Measurements from ENCODE around the gene RAD51AP1. TPM values are rescaled to one million over a fixed set of nuclear protein-coding genes. Genes with fewer than 3 reads are reported as not detected.

RAD51AP1 gene, protein sequence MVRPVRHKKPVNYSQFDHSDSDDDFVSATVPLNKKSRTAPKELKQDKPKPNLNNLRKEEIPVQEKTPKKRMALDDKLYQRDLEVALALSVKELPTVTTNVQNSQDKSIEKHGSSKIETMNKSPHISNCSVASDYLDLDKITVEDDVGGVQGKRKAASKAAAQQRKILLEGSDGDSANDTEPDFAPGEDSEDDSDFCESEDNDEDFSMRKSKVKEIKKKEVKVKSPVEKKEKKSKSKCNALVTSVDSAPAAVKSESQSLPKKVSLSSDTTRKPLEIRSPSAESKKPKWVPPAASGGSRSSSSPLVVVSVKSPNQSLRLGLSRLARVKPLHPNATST
- 4.6 and 11.6 TPM in 2 replicates for total RNA-seq

DNA sequence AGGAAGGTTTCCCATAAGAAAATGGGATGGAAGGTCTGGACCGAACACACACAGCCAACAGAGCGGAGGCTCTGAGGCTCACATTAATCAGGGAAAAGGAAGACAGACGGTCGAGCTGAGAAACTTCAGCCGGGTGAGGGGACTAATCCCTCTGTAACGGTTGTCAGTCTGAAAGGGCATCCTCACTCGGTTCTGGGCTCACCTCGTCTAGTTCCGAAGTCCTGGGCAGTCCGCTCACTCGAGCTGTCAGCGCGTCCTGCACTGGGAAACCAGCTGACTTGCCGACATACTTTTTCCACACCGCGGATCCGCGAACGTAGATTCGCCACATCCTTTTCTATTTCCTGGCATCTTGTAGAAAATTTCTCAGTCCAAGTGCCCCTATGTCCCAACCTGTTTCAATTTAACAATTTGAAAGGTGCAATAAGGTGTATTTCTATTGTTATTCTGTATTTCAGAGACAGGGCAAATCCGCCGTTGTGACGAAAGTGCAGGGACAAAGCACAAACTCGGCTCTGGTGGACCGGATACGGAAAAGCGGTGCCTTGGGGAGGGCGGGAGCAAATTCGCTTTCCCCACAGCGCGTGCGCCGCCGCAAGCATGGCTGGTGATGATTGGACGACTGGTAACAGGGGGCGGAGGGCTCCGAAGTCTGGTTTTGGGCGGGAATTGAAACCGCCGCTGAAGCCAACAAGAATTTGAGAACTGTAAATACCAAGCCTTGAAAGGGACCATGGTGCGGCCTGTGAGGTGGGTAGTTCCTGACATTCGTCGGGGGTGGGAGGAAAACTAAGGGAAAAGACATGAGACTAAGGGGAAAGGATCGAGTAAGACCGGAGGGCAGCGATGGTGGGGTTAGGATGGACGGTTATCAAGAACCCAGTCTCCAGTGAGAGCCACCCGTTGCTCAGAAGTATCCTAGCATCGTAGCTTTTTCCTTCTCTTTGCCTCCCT is at the start of gene RAD51AP1:
Gene RAD51AP1 (plus strand): TSS at position 684 of the 954 bp plus-strand sequence. CDS start 50 bp downstream, at position 734.

DNA sequence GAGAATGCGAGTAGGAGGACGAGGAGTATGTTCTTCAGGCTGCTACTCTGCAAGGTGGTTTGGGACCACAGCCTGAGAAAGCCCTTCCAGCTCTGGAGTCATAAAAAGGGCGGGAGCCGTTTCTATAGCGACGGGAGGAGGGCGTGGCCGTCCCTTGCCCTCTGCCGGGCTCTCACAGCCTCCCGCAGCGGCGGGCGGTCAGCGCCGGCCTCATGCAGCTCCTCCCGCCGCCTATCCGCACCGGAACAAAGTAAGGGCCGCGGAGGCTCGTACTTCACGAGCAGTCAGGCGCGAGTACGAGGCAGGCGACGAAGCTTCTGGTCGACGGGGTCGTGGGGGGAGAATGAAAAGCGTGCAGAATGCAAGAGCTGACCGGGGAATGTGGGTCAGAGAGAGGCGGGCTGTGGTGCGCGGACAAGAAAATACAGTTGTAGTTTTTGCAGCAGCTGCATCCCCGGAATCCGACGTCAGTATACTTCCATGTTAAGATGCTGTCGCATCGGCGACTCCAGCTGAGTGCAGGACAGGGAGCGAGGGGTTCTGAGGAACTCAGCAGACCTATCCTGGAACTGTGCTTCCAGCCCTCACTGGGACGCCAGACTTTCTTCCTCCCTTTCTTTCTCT is 23.5 kb downstream of the RAD51AP1 start, which contains the start of gene DYRK4:
Gene DYRK4 (plus strand): TSS at position 175 of the 624 bp plus-strand sequence. CDS start 38 bp downstream, at position 213.

Other genes with a start within 250 kb of the RAD51AP1 start
- 16.8 and 19.0 TPM in 2 replicates for gene TIGAR, start 217.7 kb upstream of the RAD51AP1 start, total RNA-seq
- not detected in 2 replicates for gene FGF23, start 159.2 kb upstream of the RAD51AP1 start, total RNA-seq
- not detected in 2 replicates for gene FGF6, start 93.1 kb upstream of the RAD51AP1 start, total RNA-seq
- gene DYRK4, start 23.3 kb downstream of the RAD51AP1 start, total RNA-seq = 45.7 and 49.1 TPM in 2 replicates
- 0.47 and 0.90 TPM in 2 replicates for gene AKAP3, start 110.2 kb downstream of the RAD51AP1 start, total RNA-seq
- 49.6 and 67.9 TPM in 2 replicates for gene NDUFA9, start 110.2 kb downstream of the RAD51AP1 start, total RNA-seq
- gene GALNT8, start 181.5 kb downstream of the RAD51AP1 start, total RNA-seq = 0.56 and 0.63 TPM in 2 replicates

Measured in endothelial cell of coronary artery (primary cell).